ENCODE results near the gene NPL. TPM values are rescaled to one million over a fixed set of nuclear protein-coding genes. Genes with fewer than 3 reads are reported as not detected.

Gene NPL
- total and polyA plus RNA-seq, 10 donors: 21.9 to 88.2 (median 65.0) TPM

DNA sequence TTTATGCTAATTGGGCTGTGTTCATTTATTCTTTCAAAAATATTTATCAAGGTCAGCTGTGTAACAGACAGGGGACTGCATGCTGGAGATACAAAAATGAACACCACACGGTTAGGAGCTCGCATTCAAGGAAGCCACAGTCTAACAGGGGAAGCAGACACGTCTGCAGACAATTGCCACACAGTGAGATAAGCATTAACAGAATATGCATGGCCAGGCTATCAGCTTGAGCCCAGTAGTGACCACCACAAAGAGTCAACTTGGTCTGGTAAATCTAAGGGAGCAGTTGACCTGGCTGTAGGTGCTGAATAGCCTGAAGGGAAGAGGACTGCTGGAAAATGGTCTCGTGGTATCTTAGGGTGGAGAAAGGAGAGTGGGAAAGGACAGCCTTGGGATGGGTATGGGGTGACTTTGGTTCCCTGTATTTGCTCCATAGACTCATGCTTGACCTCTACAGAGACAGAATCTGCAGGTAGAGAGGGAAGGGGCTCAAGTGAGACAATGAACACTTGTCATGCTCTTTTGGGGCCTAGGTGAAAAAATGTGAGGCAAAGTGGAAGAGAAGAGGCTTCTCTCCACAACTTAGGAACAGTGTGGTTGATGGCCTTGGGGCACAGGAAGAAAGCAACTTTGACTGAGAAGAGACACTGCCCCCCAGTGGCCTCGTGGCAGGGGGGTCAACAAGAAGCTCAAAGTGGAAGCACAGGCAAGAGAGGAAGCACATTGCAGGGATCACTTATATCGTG, 7.6 kb upstream of the NPL start:
- Histone ChIP-seq H3K4me1 (peaks cover 10 to 34% (median 11%) of the 10 kb centered on the region in 6 donors), H3K27me3 (replicated peaks in 1 of 7) (no peaks in the 10 kb centered on the region), H3K4me3 (no peak overlapping the region), H3K27ac (peak overlapping the region in 6 of 8 donors; percentile 20 to 63 (median 42)), H3K9me3 (no peaks in the 10 kb centered on the region), H3K36me3 (no peaks in the 10 kb centered on the region)
- WGBS, 5 donors: 26 to 42% (median 39%) methylated on average over 6 of the region's 6 CpGs
- intact Hi-C loops (cut with DNase I; ENCODE audit: low total_unique reads): loop anchor here (2.0 to 5.0 kb wide), 2 partner anchors 179 to 335 kb away; no protein-coding TSS in a partner anchor
- TF ChIP-seq POLR2AphosphoS5 (IDR thresholded peaks at IDR 0.05) (peak in 1 of 3 donors; percentile 68), POLR2A (IDR thresholded peaks at IDR 0.05) (no peak), CTCF (IDR thresholded peaks at IDR 0.05 in 8 of 11, conservative IDR thresholded peaks at IDR 0.05 in 3 of 11) (peak; percentile 54 to 83 (median 72))
- DNase-seq: peak; percentile 86

DNA sequence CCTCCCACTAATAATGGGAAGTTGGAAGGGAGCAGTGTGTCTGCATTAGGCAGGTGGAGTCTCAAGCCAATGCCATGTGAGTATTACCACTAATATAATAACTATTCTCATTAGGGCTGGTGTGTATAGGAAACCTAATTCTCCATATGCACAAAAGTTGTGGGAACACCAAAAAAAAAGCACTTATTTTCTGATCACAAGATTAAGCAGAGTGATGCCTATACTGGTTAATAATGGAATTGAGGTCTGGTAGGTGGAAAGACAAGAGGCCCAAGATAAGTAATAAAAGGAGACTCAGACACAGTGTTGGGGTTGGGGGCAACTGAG, 7.0 kb upstream of the NPL start:
- no peak for TF ChIP-seq POLR2AphosphoS5 (IDR thresholded peaks at IDR 0.05)
- TF ChIP-seq CTCF (IDR thresholded peaks at IDR 0.05 in 8 of 11, conservative IDR thresholded peaks at IDR 0.05 in 3 of 11): peak in 3 of 11 experiments; percentile 4 to 23 (median 7)
- TF ChIP-seq POLR2A (IDR thresholded peaks at IDR 0.05): no peak
- Histone ChIP-seq H3K4me3 (no peak overlapping the region), H3K36me3 (no peaks in the 10 kb centered on the region), H3K27ac (peak overlapping the region in 5 of 8 donors; percentile 32 to 63 (median 45)), H3K9me3 (no peaks in the 10 kb centered on the region), H3K27me3 (replicated peaks in 1 of 7) (no peaks in the 10 kb centered on the region), H3K4me1 (peaks cover 7 to 34% (median 11%) of the 10 kb centered on the region in 6 donors)
- no peak for DNase-seq
- intact Hi-C loops (cut with DNase I; ENCODE audit: low total_unique reads): loop anchor here (2.0 to 5.0 kb wide), 2 partner anchors 180 to 335 kb away; no protein-coding TSS in a partner anchor

GRCh38 chr1:182783068-182783467, 6.5 kb upstream of the NPL start:
- no peak for DNase-seq
- no peaks in the 10 kb centered on the region for H3K9me3 ChIP-seq
- no peaks in the 10 kb centered on the region for H3K36me3 ChIP-seq
- TF ChIP-seq POLR2AphosphoS5 (IDR thresholded peaks at IDR 0.05) (no peak), POLR2A (IDR thresholded peaks at IDR 0.05) (no peak), CTCF (IDR thresholded peaks at IDR 0.05 in 8 of 11, conservative IDR thresholded peaks at IDR 0.05 in 3 of 11) (no peak)
- H3K4me1 ChIP-seq: peaks cover 7 to 34% (median 11%) of the 10 kb centered on the region in 6 donors
- WGBS, 5 donors: 47 to 69% (median 54%) methylated on average over 2 of the region's 2 CpGs
- no peaks in the 10 kb centered on the region for H3K27me3 ChIP-seq (replicated peaks in 1 of 7)
- no peak overlapping the region for H3K4me3 ChIP-seq
- peak overlapping the region in 4 of 8 donors; percentile 38 to 63 (median 48) for H3K27ac ChIP-seq
- intact Hi-C loops (cut with DNase I; ENCODE audit: low total_unique reads): loop anchor here (2.0 to 5.0 kb wide), 2 partner anchors 180 to 336 kb away; no protein-coding TSS in a partner anchor

DNA sequence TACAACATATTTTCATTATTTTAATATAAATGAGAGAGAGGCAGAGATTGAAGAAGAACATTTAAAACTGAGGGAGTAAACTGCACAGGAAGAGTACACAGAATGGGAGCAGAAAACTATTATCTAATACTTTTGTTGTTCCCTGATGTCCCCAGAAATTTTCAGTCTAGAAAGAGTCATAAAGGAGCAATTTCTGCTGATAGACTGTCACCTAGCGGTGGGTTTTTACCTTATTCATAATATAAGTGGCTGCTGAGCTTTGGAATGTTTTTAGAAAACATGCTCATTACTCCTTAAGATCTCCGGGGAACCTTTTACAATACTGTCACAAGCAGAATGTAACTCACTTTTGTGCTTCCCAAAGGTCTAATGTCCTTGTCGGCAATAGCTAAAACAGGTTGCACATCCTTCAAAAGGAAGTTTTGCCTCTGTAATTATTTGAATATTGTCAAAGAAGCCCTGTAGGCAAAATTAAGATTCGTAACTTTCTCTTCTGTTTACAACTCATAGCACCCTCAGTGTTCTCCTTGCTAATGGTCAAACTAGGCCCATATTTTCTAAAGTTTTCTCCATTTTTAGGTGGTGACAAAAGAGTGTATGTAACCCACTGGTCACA, 4.9 kb upstream of the NPL start:
- TF ChIP-seq POLR2A (IDR thresholded peaks at IDR 0.05): no peak
- TF ChIP-seq POLR2AphosphoS5 (IDR thresholded peaks at IDR 0.05): no peak
- TF ChIP-seq CTCF (IDR thresholded peaks at IDR 0.05 in 8 of 11, conservative IDR thresholded peaks at IDR 0.05 in 3 of 11): peak; percentile 28 to 75 (median 59)
- no peaks in the 10 kb centered on the region for H3K9me3 ChIP-seq
- no peaks in the 10 kb centered on the region for H3K36me3 ChIP-seq
- H3K4me3 ChIP-seq: no peak overlapping the region
- H3K4me1 ChIP-seq: peaks cover 10 to 48% (median 19%) of the 10 kb centered on the region in 6 donors
- H3K27me3 ChIP-seq (replicated peaks in 1 of 7): no peaks in the 10 kb centered on the region
- no peak for DNase-seq
- no peak overlapping the region for H3K27ac ChIP-seq
- 38 to 46% (median 42%) methylated on average over 4 of the region's 4 CpGs for WGBS, 5 donors
- intact Hi-C loops (cut with DNase I; ENCODE audit: low total_unique reads): loop anchor here (5.0 kb wide), 1 partner anchor 337 kb away; no protein-coding TSS in a partner anchor

Measured in spleen (tissue), 11 donors.